Activated CD8-positive, alpha-beta memory T cell treated with anti-CD3 and anti-CD28 coated beads, Interleukin-2, amount 50 U/mL, for 1 hour (primary cell): ENCODE results near the gene INPP4B.

ENCODE experiments used
- DNase-seq: peaks from one replicate; pipeline ENCODE4 v3.0.0-alpha.2; 2020; ENCODE audit errors: extremely low read depth

INPP4B gene

DNA sequence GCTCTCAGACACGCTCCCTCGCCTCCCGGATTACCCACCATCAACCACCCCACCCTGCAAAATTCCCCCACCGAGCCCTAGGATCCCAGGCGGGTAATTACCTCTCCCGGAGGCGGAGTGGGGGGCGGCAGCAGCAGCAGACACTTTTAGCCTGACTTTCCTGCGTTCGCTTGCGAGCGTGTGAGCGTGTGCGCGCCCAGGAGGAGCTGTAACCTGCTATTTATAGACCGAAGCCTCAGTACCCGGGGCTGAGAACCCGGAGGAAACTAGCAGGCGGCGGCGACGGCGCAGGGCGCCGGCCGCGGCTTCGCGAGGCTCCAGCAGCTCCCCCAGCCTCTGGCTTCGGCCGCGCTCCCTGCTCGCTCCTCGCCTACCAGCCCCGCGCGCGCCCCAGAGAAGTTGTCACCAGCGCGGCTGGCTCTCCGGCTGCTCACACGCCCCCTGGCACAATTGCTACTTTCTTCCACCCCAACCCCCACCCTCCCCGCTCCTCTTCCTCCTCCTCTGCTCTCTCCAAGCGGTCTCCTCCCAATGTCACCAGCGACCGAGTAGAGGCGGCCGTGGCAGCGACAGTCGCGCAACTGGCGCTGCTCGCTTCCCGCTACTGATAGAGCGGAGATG, at the start of gene INPP4B:
TSS of gene INPP4B (minus strand) at position 194 of the 621 bp plus-strand sequence.
- no peak for DNase-seq

DNA sequence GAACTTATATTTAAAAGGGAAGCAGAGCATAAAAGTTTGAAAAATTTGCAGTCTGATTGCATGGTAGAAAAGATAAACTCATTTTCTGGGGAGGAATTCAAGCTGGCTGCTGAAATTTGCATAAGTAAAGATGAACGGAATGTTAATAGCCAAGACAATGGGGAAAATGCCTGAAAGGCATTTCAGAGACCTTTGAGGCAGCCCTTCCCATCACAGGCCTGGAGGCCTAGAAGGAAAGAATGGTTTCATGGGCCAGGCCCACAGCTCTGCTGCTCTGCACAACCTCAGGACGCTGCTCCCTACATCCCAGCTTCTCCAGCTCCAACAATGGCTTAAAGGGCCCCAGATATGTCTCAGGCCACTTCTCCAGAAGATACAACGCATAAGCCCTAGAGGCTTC, 46.9 kb upstream of the INPP4B start:
- no peak for DNase-seq

DNA sequence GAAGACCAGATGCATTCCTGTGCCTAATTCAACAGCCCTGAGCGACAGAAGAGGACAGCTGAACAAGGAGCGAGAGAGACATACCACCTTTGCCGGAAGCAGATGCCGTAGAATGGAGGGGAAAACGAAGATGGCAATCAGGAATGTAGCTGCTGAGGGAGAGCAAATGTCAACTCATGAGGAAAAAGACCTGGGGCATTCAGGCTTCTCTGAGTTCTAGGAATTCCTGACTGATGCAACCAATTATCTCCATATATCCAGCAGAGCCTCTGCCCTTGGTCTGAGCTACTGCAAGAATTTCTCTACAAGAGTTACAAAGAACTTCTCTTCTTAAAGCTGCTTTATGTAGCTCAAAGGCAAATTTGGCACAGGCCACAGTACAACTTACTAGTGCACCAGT, 40.5 kb upstream of the INPP4B start:
- DNase-seq = no peak

DNA sequence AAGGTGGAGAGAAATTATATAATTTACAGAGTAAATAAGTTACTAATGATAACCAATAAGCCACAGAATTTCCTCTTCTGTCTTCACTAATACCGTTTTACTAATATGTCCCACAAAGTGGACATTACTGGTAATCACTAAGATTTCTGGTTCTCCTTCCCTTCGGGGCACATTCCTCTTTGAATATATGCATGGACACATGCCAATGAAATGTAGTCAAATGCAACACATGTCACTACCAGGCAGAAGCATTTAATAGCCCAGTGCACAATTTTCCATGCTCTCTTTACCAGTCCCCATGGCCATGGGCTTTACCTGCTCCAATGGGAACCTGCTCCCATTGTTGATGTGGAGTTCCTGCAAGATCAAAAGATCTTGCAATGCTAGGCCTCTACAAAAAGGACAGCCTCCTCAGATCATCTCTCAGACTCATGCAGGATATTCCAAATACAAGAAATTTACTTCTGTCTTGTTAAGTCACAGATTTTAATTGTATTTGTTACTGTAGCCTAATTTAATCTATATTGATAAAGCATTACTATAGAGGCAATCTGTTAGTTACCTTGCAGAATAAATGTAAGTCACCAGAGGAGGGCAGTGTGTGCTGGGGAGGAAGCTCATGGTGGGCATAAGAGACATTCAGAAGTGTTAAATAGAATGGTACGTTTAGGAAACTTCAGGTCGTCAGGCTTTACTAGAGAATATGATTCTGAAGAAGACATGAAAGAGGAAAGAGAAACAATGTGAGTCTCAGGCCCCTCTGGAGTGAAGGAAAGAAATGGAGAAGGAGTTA, 37.1 kb upstream of the INPP4B start:
- no peak for DNase-seq

DNA sequence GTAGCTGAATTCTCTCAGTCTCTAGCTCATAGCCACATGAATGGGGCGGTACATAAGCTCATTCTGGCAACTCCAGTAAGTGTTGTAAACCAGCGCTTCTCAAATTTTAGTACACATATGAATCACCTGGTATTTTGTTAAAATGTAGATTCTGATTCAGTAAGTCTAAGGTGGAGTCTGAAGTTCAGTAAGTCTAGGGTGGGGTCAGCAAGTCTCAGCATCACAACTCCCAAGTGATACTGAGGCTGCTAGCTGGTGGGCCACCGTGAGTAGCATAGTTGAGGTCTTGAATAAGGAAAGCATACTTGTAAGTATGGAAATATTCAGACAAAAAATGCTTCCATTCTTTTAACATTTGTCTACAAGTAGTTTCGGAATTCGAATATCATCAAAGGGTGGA, 36.1 kb upstream of the INPP4B start:
- DNase-seq = no peak

DNA sequence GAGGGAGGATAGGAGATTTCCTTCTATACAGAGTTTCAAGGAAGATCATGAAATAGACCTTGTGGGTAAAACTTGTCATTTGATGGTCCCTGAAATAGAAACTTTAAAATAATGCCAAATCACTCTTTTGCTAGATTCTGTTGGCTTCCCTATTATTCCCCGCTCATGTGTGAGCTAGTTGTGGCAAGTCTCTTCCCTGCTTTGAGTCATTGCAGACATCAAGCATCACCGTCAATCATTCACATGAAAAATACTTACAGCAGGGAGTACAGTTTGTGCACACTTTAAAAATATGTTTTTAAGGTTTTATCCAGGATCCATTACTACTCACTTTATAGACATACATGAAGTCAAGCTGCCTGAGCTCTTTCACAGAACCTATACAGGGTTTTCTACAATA, 35.2 kb upstream of the INPP4B start:
- no peak for DNase-seq

DNA sequence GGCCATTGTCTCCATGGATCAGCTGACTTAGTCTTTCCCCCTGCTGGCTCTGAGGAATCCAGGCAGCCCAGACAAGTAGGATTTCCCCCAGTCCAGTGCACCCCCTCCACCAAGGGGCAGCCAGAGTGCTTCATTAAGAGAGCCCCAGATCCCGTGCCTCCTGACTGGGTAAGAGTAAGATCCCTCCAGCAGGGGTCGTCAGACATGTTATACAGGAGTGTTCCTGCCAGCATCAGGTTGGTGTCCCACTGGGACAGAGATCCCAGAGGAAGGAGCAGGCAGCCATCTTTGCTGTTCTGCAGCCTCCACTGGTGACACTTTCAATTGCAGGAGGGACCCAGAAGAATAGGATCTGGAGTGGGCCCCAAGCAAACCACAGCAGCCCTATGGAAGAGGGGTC, 29.0 kb upstream of the INPP4B start:
- no peak for DNase-seq

DNA sequence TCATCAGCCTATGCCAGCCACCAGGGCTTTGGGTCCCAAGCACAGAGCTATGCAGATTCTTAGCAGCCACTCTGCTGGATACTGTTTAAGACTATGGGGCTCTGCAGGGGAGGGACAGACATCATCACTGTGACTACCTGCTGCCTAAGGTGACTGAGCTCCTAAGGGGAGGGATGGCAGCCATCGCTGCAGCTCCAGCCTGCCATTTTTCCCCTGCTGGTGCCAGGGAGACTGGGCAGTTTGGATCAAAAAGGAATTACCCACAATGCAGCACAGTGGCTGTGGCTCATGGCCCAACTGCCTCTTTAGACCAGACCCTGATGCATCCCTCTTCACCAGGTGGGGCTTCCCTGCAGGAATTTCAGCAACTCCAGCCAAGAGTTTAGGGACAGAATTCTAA, 28.6 kb upstream of the INPP4B start:
- no peak for DNase-seq

DNA sequence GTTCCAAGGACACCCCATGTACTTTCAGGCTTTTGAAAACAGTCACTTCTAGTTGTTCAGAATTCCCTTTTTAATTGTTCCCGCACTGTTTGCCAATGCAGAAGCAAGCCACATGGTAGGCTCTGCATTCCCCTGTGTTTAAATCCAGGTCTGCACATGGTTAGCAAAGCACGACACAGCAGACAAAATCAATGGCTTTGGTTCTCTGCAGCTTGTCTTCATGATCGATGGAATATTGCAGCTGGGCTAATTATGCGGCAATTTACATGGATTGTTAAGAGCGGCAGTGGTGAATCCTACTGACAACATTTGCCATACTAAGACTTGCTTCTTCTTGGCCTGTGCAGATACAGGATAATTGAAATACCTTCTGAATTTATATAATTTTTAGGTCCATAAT, 20.6 kb upstream of the INPP4B start:
- DNase-seq = no peak

DNA sequence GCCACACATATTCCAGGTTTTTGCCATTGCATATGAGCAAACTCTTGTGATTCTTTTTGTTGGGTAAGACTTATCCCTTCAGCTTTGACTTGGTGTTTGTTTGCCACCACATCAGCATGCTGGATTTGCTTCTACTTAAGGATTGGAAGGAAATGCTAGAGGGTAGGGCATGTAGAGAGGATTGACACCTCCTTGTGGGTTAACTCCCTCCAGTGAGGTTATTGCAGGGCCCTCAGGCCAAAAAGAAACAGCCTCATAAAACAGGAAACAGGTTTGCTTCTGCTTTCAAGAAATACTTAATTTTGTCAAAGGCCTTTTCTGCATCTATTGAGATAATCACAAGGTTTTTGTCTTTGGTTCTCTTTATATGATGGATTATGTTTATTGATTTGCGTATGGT, 15.2 kb upstream of the INPP4B start:
- no peak for DNase-seq

DNA sequence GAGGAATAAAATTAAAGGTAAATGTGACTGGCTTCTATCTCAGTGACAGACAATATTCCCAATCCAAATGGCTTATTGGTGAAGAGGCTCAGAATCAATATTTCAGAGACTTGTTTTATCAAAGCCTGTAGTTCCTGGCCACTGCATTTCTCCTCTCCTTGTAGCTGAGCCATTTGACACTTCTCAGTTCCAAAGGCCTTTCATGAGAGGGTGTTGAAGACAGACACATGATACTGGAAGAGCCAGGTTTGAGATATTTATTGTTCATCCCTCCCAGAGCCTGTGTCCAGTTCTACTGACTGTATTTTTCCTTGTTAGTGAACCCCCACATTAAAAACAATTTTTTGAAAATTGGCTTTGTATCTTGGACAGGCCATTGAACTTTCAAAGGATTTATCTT, 12.9 kb upstream of the INPP4B start:
- no peak for DNase-seq

DNA sequence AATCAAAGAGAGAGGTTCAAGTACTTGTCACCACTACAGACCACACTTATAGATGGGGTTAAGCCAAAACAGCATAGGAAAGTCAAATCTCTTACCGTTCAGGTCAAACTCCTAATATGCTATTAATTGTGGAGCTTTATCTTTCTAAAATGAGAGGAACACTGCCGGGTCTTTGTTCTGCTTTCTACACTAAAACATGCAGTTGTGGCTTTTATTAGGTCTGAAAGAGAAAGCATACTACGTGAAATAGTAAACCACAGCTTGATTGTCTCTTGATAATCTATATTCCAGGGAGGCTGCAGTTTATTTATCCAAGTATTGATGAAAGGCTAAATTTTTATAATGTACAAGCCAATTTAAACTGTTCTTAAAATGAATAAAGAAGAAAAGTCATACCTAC, 12.3 kb upstream of the INPP4B start:
- no peak for DNase-seq

DNA sequence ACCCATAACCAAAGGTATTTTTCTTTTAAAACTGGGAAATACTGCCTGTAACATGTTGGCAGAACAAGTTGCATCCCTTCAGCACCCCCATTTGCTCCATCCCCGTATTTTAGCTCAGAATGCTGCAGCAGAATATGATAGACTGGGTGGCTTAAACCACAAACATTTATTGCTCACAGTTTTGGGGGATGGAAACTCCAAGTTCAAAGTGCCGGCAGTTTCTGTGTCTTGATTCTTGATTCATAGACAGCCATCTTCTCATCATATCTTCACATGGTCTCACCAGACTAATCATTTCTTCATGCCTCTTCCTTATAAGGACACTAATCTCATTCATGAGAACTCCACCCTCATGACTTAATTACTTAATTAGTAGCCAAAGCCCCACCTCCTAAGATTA, 10.5 kb upstream of the INPP4B start:
- DNase-seq = no peak

DNA sequence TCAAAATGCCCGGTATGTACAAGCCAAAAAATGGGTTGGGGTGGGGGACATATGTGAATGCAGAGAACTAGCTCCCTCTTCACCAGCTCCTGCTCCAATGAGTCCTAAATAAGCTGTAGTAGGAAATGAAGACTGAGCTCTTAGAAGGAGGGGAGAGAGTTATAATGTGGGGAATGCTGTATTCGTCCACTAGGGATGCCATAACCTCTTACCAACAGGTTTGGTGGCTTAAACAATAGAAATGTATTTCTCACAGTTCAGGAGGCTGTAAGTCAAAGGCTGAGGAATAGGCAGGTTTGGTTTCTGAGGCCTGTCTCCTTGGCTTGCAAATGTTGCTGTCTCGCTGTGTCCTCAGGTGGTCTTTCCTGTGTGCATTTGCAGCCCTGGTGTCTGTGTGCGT, 4.4 kb upstream of the INPP4B start:
- DNase-seq = no peak

DNA sequence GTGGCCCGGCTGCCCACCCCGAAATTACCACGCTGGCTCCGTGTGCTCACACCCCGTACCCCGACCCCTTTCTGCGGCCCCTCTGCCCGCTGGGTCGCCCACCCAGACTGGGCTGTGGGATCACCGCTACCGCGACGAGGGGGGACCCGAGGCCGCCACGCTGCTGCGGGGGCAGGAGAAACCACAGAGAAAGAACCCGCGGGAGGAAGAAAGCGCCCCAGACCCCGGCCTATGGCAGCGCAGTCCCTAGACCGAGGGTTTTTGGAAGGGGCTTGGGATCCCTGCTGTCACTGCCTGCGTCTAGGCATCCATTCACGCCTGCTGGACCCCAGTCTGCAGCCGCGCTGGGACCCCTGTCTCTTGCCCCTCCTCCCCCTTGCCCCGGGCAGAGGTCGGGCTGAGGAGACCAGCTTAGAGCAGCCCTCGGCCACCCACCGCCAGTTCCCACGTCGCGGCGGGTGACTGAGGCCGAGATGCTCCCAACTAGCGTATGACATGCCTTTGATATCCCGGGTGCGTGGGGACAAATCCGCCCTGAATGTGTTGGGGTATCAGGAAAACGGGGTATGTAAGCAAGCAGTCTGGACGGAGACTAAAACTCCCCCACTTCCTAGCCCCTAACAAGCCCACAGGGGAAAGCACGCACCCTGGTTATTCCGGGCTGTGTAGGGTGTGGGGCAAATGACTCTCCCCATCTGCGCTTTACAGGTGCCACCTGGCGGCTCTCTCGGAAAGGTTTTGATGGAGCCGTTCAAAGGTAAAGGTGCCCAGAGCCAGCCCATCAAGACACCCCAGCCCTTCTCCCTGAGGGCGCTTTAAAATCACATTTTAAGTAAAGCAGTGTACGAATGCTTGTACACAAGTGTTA, 862 bp upstream of the INPP4B start:
- peak; percentile 25 for DNase-seq

DNA sequence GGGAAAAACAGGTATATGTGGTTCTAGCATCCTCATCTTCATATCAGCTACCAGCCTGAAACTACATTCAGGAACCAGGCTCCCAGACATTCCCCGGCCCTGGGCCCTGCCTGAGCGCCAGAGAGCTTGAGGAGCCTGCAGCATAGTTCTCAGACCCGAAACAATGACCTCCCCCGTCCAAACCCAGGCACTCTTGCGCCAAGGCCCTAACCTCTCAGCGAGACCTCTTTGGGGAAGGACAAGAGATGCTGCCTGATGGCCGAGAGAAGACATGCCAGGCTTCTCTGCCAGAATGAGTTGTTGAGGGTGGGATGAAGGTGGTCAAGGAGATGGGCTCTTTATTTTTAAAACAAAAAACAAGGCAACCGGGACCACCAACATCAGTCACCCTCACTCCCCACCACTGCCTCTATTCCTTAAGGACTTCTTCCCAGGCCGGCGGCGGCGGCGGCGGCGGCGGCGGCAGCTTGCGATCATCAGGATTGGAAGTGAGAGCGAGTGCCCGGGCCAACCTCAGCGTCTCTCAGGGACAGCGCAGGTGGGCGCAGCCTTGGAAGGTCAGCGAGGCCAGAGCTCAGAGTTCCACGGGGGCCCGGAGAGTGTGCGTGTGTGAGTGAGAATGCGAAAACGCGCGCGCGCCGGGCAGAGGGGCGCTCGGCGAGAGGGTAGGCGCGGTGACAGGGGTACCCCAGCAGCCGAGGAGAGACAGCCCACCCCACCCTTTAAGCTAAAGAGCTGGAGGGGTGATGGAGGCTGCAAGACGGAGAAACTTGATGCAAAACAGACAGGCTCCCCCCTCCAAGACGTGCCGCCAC, 601 bp downstream of the INPP4B start:
- DNase-seq = no peak

DNA sequence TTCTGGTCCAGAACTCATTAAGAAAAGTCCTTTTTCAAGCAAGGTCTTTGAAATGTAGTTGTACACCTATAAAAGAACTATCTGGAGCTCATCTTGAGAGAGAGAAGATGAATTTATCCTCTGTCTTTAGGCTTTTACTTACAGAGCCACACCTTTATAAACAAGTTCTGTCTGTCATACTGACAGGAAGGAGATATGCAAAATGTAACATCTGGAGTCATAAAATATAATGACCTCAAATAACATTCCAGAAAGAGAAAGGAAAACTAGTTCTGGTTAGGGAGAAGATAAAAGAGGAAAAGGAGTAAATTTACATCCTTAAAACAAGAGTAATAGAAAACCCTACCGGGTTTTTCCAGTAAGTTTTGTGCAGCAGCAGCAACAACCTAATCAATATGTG, 1.3 kb downstream of the INPP4B start:
- no peak for DNase-seq

DNA sequence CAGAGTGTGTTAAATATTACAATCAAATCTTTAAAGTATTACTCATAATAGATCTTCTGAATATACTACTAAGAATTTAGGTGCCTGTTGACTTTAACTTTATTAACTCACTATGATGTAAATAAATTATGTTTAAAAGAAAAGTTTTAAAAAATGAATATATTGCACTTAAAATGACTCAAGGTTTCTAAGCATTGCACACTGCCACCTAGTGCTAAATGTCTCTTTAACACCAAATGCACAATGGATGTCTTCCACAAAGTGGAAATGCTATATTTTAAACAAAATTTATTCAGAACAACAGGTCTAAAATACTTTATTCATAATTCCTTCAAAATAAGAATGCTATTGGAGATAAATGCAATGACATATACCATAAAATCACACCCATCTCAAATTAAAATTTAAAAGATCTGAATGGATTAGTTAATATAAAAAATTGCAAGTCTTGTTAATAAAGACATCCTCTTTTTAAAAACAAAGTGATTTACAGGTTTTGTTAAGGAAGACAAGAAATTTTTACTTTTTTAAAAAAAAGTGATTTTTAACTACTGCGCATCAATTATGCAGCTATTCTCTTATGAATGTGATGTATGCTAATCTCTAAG, 5.5 kb downstream of the INPP4B start:
- DNase-seq = no peak

DNA sequence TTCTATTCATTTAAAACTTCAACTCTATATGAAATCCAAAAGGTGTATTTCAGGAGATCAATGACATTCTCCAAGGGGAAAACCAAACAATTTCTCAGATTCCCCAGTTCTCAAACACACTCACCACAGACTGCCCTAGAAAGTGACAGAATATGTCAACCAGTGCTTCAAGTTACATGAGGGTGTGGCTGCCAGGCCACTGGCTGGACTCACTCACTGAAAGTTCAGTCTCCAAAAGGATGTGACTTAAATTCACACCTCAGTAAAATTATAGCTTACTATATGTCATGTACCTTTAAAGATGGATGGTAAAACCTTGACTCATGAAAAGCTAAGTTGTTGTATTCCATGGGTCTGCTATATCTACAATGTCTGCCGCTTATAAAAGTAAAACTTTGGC, 7.3 kb downstream of the INPP4B start:
- DNase-seq = no peak

DNA sequence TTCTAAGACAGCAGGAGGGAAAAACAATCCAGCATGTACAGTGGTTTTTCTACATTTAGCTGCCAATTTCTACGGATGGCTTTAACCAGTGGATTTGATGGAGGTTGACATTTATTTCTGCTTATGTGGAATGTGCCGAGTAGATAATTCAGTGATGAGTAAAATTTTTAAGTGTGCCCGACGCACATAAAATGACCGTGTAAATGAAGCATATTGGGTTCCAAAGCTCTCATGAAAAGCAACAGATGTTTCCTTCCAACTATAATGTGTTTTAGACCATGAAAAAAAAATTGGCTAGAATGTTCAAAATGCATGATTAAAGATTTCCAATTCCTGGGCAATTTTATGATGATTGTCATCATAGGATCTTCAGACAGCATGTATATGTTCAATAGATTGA, 14.1 kb downstream of the INPP4B start:
- DNase-seq = no peak

DNA sequence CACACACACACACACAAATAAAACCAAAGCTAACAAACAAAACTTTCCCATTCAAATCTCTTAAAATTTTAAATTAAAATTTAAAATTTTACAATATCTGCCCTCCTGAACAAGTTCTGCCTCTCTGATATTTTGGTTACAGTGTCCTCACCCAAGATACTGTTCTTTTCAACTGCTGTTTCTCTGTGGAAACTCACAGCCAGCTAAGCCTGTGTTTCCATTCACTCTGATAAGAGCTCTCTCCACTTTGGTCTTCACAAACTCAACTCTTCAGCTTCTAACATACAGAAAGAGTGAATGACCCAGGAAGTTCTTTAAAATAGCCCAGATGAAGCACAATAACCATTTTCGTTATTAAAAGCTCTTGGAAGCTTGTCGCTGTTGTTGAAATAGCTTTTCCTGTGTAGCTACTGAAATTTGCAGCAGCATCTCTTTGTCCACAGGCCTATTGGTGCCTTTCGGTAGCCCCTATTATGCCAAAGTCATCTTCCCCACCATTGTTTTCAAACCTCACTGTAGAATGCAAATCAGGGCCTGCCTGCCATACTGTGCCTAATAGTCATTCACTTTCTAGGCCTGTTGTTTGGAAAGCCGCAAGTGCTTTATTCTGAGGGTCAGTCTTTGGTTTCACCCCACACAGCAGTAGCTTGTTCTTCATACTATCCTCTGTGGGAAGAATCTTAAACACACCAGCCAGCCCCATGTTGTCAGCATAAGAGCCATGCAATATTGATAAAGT, 19.4 kb downstream of the INPP4B start:
- no peak for DNase-seq
